ENCODE results near the gene MMP24OS. TPM values are rescaled to one million over a fixed set of nuclear protein-coding genes. Genes with fewer than 3 reads are reported as not detected.
"Not testable (repeated sequence)": the region's sequence is repeated elsewhere in the genome, so short reads cannot be mapped to it uniquely, and the experiment has no call there.

Gene MMP24OS
- total RNA-seq, 2 experiments from 2014 or later, result 27.2 to 27.4 TPM

DNA sequence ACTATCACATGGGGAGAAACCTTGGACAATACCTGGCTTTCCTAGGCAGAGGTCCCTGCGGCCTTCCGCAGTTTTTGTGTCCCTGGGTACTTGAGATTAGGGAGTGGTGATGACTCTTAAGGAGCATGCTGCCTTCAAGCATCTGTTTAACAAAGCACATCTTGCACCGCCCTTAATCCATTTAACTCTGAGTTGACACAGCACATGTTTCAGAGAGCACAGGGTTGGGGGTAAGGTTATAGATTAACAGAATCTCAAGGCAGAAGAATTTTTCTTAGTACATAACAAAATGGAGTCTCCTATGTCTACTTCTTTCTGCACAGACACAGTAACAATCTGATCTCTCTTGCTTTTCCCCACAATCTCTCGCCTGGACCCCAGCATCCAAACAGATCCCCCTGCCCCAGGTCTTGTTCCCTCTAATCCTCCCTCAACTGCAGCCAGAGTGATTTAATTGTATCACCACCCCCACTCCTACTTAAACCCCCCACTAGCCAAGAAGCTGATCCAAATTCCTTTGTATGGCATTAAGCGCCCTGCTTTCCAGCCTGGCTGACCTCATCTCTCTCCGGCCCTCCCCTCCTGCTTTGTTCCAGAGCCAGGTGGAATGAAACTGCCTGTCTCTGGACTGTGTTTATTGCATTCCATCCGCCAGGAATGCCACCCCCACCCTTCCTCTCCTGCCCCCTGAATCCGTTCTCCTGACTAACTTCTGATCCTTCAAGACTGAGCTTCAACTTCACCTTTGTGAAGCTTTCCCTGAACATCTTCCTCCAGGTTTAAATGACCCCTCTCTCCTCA lies 15.0 kb downstream of the MMP24OS start:
- not testable (repeated sequence) for DNase-seq, H3K4me1 Mint-ChIP-seq, H3K9me3 Mint-ChIP-seq, H3K27ac Mint-ChIP-seq, H3K36me3 Mint-ChIP-seq, H3K4me3 Mint-ChIP-seq, H3K27me3 Mint-ChIP-seq

DNA sequence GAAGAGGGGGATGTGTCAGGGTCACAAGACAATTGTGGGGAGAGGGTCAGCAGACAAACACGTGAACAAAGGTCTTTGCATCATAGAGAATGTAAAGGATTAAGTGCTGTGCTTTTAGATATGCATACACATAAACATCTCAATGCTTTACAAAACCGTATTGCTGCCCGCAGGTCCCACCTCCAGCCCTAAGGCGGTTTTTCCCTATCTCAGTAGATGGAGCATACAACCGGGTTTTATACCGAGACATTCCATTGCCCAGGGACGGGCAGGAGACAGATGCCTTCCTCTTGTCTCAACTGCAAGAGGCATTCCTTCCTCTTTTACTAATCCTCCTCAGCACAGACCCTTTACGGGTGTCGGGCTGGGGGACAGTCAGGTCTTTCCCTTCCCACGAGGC lies 15.6 kb downstream of the MMP24OS start:
- H3K4me3 Mint-ChIP-seq, H3K36me3 Mint-ChIP-seq, H3K27me3 Mint-ChIP-seq, H3K9me3 Mint-ChIP-seq, H3K4me1 Mint-ChIP-seq, DNase-seq, H3K27ac Mint-ChIP-seq: not testable (repeated sequence)

DNA sequence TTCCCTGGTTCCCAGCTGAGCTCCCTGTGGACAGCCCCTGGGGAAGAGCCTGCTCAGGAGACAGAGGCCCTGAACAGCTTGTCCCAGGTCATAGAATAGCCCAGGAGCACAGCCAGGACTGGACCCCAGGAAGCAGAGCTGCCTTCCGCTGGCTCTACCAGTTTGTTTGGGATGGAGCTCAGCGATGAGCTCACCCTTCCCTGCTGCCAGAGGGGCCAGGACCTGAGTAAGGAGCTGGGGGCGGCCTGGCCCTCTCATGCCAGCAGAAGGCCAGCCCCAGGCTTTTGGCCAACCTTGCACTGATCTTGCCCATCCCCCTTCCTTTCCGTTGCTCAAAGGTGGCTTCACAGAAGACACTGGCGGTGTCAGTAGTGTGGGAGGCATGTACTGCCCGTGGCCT lies 17.5 kb downstream of the MMP24OS start:
- H3K27me3 Mint-ChIP-seq, result no peaks in the 10 kb centered on the region
- H3K9me3 Mint-ChIP-seq, result no peaks in the 10 kb centered on the region
- H3K36me3 Mint-ChIP-seq, result no peaks in the 10 kb centered on the region
- DNase-seq, result no peak
- H3K4me3 Mint-ChIP-seq, result no peak overlapping the region
- H3K4me1 Mint-ChIP-seq, result peaks cover 3% of the 10 kb centered on the region
- H3K27ac Mint-ChIP-seq, result no peak overlapping the region

DNA sequence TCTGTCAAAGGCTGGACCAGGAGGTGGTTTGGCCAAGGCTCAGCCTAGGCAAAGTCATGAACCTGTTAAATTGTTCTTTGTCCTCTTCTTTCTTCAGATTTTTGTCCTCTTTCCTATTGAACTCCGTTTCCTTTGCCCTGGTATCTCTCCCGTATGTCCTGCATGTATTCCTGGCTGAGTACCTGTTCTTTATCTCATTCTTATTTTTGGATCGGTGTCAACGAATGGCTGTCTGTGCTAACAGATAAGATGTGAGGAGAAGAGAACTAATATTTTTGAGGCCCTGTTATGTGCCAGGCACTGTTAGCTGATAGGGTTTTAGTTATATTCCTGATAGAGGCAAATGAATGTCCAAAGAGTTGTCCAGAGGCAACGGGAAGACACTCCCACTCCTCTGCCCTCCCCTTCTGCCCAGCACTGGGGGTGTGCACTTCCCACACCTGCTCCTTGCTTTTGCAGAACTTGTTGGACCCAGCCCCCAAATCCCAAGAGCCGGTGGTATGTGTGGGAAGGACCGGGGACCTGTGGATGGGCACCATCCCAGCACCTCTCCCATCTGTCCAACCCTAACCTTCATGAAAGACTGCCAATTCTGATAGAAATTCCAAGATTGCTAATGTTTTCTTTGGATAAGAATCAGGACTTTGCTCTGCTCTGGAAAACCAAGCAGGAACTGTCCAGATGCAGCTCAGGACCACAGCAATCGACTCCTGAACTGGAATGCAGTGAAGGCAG lies 20.6 kb downstream of the MMP24OS start:
- no peak for DNase-seq
- no peak overlapping the region for H3K27ac Mint-ChIP-seq
- no peaks in the 10 kb centered on the region for H3K9me3 Mint-ChIP-seq
- H3K27me3 Mint-ChIP-seq, result no peaks in the 10 kb centered on the region
- H3K4me3 Mint-ChIP-seq, result no peak overlapping the region
- no peaks in the 10 kb centered on the region for H3K36me3 Mint-ChIP-seq
- H3K4me1 Mint-ChIP-seq, result peaks cover 2% of the 10 kb centered on the region

DNA sequence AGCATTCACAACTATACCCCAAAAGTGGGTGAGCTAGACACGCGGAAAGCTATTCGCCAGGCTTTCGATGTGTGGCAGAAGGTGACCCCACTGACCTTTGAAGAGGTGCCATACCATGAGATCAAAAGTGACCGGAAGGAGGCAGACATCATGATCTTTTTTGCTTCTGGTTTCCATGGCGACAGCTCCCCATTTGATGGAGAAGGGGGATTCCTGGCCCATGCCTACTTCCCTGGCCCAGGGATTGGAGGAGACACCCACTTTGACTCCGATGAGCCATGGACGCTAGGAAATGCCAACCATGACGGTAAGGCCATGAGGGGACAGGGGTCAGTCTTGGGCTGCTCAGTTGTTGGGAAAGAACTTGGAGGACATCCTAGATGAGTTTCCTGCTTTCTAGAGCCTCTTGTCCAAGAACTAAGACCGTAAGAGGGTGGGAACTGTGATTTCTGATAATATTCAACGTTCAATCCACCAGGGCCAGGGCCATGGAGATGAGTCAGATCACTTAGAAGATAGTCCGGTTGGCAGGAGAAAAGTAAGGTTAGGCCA lies 23.4 kb downstream of the MMP24OS start:
- H3K36me3 Mint-ChIP-seq, result no peaks in the 10 kb centered on the region
- H3K9me3 Mint-ChIP-seq, result no peaks in the 10 kb centered on the region
- peaks cover 19% of the 10 kb centered on the region for H3K4me1 Mint-ChIP-seq
- no peaks in the 10 kb centered on the region for H3K27me3 Mint-ChIP-seq
- no peak for DNase-seq
- no peak overlapping the region for H3K4me3 Mint-ChIP-seq
- H3K27ac Mint-ChIP-seq, result no peak overlapping the region

DNA sequence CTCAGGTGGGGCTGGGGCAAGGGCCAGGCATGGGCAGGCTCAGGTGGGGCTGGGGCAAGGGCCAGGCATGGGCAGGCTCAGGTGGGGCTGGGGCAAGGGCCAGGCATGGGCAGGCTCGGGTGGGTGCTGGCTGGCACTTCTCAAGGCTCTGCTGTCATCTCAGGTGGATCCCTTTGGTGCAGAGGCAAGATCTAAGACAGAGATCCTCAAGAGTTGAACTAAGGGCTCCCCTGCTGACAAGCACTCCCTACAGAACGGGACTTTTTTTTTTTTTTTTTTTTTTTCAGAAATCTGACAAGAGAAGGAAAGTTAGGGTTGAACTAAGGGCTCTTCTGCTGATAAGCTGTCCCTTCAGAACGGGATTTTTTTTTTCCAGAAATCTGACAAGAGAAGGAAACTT lies 24.9 kb downstream of the MMP24OS start:
- no peak for DNase-seq
- Mint-ChIP-seq H3K36me3 (no peaks in the 10 kb centered on the region), H3K27ac (no peak overlapping the region), H3K4me3 (no peak overlapping the region), H3K27me3 (no peaks in the 10 kb centered on the region), H3K9me3 (no peaks in the 10 kb centered on the region), H3K4me1 (peaks cover 19% of the 10 kb centered on the region)

DNA sequence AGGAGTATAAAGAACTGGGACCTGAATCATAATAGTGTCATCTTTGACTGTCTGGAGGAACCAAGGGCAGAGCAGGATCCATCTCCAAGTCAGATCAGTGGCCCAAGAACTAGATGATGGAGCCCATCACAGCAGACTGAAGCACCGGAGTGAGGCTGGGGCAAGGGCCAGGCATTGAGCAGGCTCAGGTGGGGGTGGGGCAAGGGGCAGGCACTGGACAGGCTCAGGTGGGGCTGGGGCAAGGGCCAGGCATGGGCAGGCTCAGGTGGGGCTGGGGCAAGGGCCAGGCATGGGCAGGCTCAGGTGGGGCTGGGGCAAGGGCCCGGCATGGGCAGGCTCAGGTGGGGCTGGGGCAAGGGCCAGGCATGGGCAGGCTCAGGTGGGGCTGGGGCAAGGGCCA lies 25.3 kb downstream of the MMP24OS start:
- H3K27me3 Mint-ChIP-seq, DNase-seq, H3K36me3 Mint-ChIP-seq, H3K9me3 Mint-ChIP-seq, H3K4me3 Mint-ChIP-seq: not testable (repeated sequence)
- H3K27ac Mint-ChIP-seq, result peak overlapping the region; percentile 73
- peaks cover 19% of the 10 kb centered on the region for H3K4me1 Mint-ChIP-seq

DNA sequence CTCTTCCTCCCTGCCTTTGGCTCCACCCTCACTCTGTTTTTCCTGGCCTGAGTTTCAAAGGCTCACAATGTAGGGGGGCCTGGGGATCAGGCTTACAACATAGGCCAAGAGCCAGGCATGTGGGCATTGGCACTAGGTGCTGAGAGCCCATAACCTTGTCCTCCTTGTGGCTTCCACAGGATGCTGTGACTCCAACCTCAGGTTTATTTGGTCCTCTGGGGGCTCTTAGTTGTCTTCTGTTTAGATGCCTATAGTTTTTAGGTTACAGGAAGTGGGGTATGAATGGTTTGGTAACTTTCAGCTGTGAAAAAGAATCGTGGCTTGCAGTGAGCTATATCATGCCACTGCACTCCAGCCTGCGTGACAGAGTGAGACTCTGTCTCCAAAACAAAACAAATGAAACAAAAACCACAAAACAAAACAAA lies 25.9 kb downstream of the MMP24OS start:
- Mint-ChIP-seq H3K36me3 (no peaks in the 10 kb centered on the region), H3K9me3 (no peaks in the 10 kb centered on the region), H3K4me1 (peaks cover 19% of the 10 kb centered on the region), H3K27ac (peak overlapping the region; percentile 73), H3K4me3 (no peak overlapping the region), H3K27me3 (no peaks in the 10 kb centered on the region)
- DNase-seq, result no peak

DNA sequence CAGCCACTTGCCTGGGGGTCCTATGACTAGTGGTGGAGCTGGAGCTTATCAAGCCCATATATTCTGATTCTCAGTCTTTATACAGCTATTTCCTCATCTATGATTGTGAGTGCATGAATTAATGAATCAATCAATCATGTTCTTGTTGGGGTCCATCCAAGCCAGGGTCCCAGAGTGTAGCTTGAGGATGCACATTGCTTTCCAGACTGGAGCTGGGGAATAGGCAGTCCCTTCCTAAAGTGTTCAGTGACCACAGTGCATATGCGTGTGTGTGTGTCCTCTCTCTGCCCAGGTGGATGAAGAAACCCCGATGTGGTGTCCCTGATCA lies 26.3 kb downstream of the MMP24OS start:
- H3K4me3 Mint-ChIP-seq, result no peak overlapping the region
- DNase-seq, result no peak

DNA sequence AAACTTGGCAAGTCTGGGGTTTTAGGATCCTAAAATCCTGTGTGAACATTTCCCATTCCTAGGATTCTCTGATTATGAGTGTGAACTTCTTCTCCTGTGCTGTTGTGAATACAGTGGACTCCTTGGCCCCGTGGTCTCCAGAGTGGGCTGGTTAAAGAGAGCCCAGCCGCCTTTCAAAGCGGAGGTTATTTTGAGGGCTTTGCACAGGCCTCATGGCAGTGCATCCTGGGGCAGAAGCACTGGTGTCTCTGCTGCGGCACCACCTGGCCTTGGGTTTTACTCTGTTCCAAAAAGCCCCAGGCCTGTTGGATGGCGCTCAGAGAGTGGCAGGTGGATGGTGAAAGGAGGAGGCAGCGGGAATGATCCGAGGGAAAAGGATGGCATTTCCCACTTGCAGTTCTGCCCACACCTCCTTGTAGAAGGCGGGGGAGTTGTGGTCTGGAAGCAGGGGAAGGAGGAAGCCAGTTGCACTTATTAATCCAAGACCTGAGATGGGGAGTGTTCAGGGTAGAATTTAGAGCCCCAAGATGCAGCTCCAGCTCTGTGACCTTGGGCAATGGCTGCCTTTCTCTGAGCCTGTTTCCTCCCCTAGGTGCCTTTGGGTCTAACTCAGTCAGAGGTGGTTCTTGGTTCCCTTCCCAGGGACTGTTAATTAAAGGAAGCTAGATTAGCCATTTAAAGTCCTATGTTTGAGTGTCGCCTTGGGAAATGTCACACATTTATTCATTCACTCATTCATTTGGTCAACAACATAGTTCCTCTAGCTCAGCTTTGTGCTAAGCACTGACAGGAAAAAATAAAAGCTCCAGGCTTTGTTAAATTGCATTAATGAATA lies 29.1 kb downstream of the MMP24OS start:
- Mint-ChIP-seq H3K36me3 (no peaks in the 10 kb centered on the region), H3K9me3 (no peaks in the 10 kb centered on the region), H3K4me1 (peaks cover 19% of the 10 kb centered on the region), H3K27me3 (no peaks in the 10 kb centered on the region), H3K27ac (no peak overlapping the region), H3K4me3 (no peak overlapping the region)
- no peak for DNase-seq

More for the DNA sequence above, 26.3 kb downstream of the MMP24OS start:
- Mint-ChIP-seq H3K27me3 (no peaks in the 10 kb centered on the region), H3K4me1 (peaks cover 19% of the 10 kb centered on the region), H3K36me3 (no peaks in the 10 kb centered on the region), H3K27ac (no peak overlapping the region), H3K9me3 (no peaks in the 10 kb centered on the region)

DNA sequence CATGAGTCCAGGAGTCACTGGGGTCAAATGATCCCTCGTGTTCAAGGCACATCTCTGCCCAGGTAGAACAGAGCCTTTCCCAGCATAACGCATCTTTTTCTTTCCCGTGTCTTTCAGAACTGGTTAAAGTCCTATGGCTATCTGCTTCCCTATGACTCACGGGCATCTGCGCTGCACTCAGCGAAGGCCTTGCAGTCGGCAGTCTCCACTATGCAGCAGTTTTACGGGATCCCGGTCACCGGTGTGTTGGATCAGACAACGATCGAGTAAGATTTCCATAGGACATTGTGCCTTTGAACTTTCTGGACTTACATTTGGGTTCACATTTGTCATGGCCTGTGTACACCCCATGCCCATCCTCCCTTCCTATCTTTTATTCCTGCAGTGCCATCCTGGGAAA lies 31.2 kb downstream of the MMP24OS start:
- Mint-ChIP-seq H3K4me1 (peaks cover 11% of the 10 kb centered on the region), H3K4me3 (no peak overlapping the region), H3K9me3 (no peaks in the 10 kb centered on the region), H3K27ac (no peak overlapping the region), H3K27me3 (no peaks in the 10 kb centered on the region), H3K36me3 (no peaks in the 10 kb centered on the region)
- no peak for DNase-seq

DNA sequence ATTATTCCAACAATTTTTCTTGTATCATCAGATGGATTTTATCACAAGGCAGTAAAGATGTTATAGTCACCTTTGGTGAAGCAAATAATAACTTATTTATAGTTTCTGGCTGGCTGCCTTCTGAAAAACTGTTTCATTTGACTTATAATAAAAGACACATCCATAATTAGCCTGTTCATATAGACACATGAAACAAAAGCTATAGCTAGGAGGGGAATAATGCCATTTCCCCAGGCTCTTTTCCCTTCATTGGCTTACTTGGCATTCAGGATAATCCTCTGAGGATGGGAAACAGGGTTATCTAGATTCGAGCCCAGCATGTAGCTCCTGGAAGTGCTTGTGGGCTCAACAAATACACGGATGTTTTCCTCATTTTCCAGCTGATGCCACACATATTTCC lies 33.9 kb downstream of the MMP24OS start:
- Mint-ChIP-seq H3K27me3 (no peaks in the 10 kb centered on the region), H3K27ac (no peak overlapping the region), H3K4me1 (no peaks in the 10 kb centered on the region), H3K36me3 (no peaks in the 10 kb centered on the region), H3K9me3 (no peaks in the 10 kb centered on the region), H3K4me3 (no peak overlapping the region)
- DNase-seq, result no peak

DNA sequence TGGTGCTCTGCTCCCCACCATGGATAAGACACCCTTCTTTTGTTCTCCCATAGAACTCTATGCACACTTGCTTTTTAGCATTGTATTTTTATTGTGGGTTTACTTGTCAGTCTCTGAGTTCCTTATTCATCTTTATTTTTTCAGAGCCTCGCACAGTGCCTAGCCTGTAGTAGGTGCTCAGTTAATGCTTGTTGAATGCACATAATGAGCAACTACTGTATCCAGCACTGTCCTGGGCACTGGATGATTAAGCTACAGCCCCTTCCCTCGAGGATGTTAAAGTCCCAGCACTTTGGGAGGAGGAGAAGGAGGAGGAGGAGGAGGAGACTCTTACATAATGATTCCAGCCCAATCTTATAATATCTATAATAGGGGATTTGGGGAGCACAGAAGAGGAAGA lies 34.6 kb downstream of the MMP24OS start:
- no peaks in the 10 kb centered on the region for H3K27me3 Mint-ChIP-seq
- no peak overlapping the region for H3K4me3 Mint-ChIP-seq
- H3K9me3 Mint-ChIP-seq, result no peaks in the 10 kb centered on the region
- DNase-seq, result no peak
- H3K27ac Mint-ChIP-seq, result no peak overlapping the region
- H3K36me3 Mint-ChIP-seq, result no peaks in the 10 kb centered on the region
- H3K4me1 Mint-ChIP-seq, result no peaks in the 10 kb centered on the region

DNA sequence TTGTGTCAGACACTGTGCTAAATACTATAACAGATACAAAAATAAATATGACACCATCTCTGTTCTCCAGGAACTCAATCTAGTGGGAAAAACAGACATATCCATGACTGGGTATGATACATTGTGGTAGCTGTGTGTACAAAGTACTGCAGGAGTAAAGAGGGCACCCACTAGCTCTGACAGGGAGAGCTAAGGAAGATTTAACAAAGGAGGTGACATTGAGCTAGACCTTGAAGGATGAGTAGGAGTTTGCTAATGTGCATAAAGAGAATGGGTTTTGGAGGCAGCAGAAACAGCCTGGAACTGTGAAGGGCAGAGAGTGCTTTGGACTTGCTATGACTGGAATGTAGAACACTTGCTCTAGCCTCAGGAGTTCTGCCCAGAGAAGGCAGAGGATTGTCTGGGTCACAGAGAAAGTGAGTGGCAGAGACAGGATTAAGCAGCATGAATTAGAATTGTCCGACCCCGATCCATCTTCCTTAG lies 37.1 kb downstream of the MMP24OS start:
- H3K9me3 Mint-ChIP-seq, result no peaks in the 10 kb centered on the region
- peaks cover 6% of the 10 kb centered on the region for H3K36me3 Mint-ChIP-seq
- H3K4me1 Mint-ChIP-seq, result no peaks in the 10 kb centered on the region
- no peak for DNase-seq
- H3K27me3 Mint-ChIP-seq, result no peaks in the 10 kb centered on the region
- H3K4me3 Mint-ChIP-seq, result no peak overlapping the region
- H3K27ac Mint-ChIP-seq, result no peak overlapping the region
